Measurements from ENCODE around the gene MTCL1.

MTCL1 gene

DNA sequence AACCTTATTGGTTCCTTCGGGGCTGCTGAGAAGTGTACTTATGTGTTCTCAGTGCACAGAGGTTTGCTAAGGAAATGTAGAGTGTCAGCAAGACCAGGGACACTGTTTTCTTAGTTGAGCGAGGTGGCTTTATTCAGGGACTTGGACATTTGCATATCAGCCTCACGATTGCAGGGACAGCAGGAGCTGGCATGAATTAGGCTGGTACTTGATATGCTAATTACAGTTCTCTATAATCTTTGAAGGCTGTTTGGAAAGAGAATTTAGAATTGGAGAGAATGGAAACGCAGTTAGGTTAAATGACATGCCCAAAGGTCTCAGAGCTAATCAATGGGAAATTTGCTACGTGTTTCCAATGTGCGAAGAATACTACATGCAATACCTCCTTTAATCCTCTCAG lies 18.7 kb upstream of the MTCL1 start:
- in situ Hi-C loops (cut with MboI; ENCODE audit: low sequenced_read_pairs), result no loop called here

DNA sequence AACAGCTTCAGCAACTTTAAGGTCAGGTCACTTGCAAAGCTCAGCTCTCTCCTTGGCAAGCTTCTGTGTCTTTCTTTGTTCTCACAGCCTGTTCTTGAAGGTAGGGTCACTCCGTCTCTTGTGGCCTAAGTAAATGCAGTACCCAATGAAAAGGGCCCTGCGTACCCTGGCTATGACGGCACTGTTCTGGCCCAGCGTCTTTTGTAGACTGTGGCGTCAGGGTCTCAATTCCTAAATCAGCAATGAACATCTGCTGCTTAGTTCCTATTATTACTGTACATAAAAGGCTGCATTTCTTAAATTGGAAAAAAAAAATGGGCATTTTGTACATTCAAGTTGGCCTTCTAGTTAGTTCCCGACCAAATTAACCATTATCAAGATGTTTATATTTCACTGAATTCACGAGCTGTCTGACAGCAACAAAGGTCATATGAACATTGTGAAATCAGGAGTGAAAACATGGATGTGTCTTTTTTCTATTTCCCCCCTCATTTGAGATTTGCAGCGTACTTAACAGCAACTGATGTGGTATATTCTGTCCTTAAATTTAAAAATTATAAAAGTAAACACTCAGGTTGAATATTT lies 17.0 kb upstream of the MTCL1 start:
- in situ Hi-C loops (cut with MboI; ENCODE audit: low sequenced_read_pairs), result no loop called here

DNA sequence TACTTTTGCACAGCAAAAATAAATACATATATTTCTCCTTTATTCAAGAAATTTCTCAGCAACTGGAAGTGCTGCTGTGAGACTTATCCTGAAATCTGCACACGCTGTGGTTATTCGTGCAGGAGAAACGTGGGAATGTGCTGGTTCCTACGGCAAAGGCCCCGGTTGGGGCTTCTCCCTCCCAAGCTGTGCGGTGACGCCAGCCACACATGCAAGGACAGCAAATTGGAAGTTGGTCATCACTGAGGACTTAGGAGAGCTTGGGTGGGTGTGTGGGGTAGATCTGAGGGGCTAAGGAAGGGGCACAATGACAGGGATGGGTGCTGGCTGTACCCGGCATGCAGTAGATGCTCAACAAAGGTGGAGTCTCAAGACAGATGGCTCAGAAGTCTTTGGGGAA lies 16.5 kb upstream of the MTCL1 start:
- in situ Hi-C loops (cut with MboI; ENCODE audit: low sequenced_read_pairs), result no loop called here

DNA sequence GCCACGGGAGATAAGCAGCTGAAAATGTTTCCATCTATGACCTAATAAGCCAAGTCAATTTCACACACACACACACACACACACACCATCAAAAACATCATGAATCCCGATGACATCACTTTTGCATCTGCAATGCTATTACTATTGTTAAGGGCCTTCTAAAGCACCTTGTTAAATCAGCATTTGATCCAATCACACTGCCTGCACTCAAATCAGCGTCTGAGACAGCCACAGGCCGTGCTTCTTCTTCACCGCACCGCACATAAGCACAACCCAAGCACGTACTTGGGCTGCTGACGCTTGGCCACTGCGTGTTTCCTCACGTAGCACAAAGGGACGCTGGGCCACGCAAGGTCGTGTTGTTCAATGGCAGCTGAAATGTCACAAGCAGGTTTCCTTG lies 15.8 kb upstream of the MTCL1 start:
- in situ Hi-C loops (cut with MboI; ENCODE audit: low sequenced_read_pairs), result no loop called here

DNA sequence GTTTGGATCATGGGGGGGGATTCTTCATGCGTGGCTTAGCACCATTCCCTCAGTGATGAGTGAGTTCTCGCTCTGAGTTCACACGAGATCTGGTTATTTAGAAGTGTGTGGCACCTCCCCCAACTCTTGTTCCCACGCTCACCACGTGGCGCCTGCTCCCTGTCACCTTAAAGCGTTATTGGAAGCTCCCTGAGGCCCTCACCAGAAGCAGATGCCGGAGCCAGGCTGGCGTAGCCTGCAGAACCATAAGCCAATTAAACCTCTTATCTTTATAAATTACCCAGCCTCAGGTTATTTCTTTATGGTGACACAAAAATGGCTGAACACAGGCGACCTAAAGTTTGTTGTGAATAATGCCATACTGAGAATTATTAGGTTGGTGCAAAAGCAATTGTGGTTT lies 10.5 kb upstream of the MTCL1 start:
- in situ Hi-C loops (cut with MboI; ENCODE audit: low sequenced_read_pairs), result no loop called here

DNA sequence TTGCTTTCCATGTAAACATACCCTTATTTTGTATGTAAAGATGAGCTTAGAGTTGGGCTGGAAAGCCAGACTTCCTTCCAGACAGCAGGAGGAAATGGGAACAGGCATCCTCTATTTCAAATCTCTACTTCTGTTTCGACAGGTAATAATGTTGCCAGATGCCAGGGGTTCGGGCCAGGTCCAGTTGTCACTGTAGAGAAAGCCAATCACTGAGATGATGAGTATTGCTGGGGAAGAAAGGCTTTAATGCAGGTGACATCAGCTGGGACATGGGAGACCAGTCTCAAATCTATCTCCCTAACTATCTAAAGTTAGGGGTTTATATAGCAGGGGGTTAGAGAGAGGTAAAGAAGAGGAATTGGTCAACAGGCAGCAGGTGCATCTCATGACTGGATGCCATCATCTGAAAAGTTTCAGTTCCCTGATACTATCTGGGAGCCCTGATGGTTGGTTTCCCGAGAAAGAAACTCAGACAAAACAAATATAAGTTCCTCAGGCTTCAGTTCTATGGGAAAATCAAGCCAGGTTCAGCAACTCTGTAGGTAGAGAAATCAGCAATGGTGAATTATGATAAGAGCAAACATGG lies 9.3 kb upstream of the MTCL1 start:
- in situ Hi-C loops (cut with MboI; ENCODE audit: low sequenced_read_pairs), result no loop called here

DNA sequence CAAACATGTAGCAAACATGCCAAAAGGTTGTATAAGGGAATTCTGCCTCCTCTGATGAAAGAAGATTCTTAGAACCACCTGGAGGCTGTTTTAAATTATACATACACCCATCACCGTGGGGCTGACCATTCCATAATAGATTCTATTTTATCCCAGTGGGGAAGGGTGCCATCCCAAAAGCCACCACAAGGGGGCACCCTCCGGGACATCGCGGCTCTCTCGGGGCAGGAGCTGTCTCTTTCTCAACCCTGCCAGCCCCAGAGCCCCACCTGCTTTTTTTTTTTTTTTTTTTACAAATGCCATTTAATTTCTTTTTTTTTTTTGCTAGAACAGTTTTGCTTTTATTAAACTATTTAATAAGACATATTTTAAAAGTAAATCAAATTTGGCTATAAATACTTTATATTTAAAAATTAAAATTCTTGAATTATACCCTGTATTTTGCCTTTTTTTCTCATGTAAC lies 8.6 kb upstream of the MTCL1 start:
- in situ Hi-C loops (cut with MboI; ENCODE audit: low sequenced_read_pairs), result no loop called here

DNA sequence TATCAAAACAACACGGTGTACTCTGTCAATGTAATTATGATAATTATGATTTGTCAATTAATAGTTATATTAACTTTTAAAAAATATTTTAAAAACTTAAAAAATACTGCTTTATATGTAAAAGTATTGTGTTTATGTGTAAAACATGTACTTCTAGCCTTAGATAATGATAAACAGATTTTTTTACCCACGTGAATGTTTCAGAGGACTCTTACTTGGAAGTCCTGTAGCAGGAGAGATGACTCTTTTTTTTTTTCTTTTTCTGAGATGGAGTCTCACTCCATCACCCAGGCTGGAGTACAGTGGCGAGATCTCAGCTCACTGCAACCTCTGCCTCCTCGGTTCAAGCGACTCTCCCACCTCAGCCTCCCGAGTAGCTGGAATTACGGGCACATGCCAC lies 6.2 kb upstream of the MTCL1 start:
- in situ Hi-C loops (cut with MboI; ENCODE audit: low sequenced_read_pairs), result no loop called here

DNA sequence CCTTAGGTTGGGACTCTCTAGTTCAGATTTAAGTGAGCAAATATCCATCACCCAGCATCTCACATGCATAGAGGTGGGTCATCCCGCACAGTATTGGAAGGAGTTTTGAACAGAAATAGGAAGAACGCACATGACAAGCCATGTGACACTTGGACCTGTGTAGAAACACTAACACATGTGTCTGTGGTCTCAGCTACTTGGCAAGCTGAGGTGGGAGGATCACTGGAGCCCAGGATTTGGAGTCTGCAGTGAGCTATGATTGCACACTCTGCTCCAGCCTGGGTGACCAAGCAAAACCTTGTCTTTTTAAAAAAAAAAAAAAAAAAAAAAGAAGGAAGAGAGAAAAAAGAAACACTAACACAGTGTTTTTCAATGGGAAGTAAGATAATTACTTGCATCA lies 5.4 kb upstream of the MTCL1 start:
- in situ Hi-C loops (cut with MboI; ENCODE audit: low sequenced_read_pairs), result no loop called here

DNA sequence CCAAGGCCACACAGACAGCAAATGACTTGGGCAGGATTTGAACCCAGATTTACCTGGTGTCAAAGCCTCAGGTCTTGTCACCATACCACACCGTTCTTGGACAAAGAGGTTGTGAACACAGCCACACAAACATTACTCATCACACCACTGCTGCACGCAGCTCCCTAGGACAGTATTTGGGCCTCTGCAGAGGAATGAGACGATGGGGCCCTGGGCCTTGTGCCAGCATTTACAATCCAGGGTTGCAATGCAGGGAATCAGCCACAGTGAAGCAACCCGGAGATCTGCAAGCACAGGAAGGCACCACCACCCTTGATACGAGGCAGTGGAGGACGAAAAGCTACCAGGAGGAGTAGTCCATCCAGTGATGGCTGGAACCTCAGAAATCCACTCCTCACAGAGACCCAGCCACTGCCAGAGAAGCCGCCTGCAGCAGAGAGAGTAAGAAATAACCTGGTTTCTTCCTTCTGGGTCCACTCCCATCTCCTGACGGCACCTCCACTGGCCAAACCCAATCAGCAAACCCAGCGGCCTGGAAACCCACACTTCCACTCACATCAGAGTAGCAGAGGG lies 3.7 kb upstream of the MTCL1 start:
- in situ Hi-C loops (cut with MboI; ENCODE audit: low sequenced_read_pairs), result no loop called here

DNA sequence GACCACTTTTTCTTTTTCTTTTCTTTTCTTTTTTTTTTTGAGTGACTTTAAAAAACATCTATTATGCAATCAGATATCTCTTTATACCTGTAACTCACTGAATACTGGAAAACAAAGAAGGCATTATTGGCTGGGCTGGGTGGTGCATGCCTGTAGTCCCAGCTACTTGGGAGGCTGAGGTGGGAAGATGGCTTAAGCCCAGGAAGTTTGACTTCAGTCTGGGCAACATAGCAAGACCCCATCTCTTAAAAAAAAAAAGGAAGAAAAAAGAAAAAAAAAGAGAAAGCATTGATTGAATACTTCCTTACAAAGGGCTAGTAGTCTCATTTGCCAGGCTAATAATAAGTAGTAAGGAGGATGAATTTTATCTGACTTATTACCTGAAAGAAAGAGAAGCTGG lies 2.7 kb upstream of the MTCL1 start:
- in situ Hi-C loops (cut with MboI; ENCODE audit: low sequenced_read_pairs), result no loop called here

DNA sequence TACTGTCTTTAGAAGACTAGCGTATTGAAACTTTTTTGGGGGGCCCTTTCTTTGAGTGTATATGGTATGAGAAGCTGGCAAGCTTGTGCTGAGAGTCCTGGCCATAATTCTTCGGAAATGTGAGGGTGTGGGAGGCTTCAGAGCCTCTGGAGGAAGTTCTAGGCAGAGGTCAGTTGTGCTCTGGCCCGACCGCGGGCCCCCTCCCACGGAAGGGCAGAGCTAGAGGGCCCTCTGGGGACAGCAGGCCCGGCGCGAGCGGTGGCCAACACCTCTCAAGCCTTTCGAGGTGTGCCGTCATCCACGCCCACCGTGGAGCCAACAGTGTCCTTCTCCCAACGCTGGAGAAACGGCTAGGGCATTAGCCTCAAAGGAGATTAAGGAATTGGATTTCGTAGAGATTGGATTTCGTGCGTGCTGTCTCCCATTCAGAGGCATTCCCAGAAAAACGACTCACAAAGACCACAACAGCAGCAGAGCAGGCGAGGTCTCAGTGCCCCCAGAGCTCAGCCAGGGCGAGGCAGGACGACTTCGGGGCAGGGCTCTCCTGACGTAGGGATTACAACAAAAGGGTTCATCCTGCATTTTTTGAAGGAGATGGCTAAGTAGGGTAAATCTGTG lies 2.2 kb upstream of the MTCL1 start:
- in situ Hi-C loops (cut with MboI; ENCODE audit: low sequenced_read_pairs), result no loop called here

DNA sequence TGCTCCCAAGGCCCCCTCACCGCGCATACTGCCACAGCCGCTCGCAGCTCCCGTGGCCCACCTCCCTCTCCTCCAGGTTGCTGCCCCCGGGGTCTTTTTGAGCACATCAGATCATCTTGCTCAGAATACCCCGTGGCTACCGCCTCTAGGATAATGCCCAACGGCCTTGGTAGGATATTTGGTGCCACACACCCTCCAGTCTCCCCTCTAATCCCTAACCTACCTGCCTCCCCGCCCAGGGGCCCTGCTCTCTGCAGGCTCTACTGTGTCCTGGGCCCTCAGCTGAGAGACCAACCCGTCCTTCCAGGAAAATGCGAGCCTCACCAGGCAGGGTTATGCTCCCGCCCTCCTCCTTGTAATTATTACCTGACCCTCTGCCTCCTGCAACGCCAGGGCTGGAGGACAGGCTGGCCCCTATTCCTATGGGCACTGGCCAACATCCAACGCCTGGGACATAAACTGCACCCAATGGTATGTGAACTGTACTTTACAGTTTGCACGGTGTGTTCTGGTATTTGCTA lies 1.5 kb upstream of the MTCL1 start:
- in situ Hi-C loops (cut with MboI; ENCODE audit: low sequenced_read_pairs), result no loop called here

DNA sequence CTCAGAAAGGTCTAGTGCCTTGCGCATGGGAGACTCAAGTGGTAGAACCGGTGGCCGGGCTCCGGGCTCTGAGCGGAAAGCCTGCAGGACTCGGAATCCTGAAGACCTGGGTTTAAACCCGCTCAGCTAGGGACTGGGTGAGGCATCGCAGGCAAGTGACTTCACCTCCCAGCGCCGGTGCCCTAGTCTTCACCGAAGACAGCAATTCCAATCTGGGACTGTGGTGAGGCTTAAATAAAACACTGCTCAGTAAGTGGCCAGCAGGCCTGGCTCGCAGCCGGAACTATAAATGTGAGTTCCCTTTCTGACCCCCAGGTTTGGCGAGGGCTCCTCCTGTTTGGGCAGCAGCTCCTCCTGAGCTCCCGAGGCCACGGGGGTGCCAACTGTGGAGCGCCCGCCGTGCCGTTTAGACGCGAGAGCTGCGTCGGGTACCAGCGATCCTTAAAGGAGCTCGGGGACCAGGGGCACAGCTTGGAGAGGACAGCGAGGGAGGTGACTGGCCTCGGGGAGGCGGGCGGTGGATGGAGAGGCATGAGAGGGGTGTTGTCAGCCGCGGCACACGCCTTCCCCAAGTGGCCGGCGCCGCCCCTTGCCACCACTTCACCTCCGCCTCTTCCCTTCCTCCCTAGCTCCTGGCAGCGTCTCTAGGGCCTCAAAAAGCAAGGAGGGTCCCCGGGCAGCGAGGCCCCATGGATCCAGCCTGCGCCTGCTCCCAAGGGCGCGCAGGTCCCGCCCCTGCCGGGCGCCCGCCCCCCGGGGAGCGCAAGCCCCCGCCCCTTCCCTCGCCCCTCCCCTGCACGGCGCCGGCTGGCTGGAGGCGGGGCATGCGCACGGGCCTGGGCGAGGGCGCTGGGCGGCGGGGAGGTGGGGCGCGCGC lies 757 bp upstream of the MTCL1 start:
- in situ Hi-C loops (cut with MboI; ENCODE audit: low sequenced_read_pairs), result no loop called here

DNA sequence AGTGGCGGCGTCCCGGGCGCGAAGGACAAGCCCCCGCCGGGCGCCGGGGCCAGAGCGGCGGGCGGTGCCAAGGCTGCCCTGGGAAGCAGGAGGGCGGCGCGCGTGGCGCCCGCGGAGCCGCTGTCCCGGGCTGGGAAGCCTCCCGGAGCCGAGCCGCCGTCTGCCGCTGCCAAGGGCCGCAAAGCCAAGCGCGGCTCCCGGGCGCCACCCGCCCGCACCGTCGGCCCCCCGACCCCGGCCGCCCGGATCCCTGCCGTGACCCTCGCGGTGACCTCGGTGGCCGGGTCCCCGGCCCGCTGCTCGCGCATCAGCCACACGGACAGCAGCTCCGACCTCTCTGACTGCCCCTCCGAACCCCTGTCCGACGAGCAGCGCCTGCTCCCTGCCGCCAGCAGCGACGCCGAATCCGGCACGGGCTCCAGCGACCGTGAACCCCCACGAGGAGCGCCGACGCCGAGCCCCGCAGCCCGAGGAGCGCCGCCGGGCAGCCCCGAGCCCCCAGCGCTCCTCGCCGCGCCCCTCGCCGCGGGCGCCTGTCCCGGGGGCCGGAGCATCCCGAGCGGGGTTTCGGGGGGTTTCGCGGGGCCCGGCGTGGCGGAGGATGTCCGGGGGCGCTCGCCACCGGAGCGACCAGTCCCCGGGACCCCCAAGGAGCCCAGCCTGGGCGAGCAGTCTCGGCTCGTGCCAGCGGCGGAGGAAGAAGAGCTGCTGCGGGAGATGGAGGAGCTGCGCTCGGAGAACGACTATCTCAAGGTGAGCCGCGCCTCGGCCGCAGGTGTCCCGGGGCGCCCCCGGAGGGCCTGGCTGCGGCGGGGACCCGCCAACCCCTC lies 820 bp downstream of the MTCL1 start:
- in situ Hi-C loops (cut with MboI; ENCODE audit: low sequenced_read_pairs), result no loop called here

DNA sequence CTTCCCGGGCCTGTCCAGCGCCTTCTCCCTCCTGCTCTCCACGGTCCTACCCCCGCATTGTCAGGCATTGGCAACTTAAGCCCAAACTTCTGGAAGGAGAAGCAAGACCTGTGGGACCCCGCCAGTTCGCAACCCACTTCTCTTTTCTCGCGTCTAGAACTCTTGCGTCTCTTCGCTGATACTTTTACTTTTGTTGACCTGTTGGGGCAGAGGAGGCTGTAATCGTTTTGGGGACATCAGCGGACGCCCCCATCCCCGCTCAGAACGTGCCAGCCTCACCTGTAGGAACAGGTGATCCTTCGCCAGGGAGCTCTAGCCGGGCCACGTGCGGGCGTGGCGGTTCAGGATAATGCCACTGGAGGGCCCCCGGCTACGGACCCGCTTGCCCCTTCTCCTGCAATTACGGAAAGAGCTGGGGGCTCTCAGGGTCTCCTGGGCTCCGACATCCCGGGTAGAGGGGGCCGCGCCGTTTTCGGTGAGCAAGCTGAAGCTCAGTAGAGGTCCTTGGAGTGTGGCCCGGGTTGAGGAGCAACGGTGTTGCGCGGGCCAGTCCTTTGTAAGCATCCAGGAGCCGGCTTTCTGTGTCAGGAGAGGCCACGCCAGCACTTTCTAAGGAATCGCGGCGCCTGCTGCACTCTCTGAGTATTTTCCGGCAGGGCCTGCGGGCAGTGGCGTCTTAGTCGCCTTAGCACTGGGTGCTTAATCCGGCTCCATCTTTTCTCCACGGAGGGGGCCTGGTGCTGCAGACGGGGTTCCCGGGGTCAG lies 1.6 kb downstream of the MTCL1 start:
- in situ Hi-C loops (cut with MboI; ENCODE audit: low sequenced_read_pairs), result no loop called here

DNA sequence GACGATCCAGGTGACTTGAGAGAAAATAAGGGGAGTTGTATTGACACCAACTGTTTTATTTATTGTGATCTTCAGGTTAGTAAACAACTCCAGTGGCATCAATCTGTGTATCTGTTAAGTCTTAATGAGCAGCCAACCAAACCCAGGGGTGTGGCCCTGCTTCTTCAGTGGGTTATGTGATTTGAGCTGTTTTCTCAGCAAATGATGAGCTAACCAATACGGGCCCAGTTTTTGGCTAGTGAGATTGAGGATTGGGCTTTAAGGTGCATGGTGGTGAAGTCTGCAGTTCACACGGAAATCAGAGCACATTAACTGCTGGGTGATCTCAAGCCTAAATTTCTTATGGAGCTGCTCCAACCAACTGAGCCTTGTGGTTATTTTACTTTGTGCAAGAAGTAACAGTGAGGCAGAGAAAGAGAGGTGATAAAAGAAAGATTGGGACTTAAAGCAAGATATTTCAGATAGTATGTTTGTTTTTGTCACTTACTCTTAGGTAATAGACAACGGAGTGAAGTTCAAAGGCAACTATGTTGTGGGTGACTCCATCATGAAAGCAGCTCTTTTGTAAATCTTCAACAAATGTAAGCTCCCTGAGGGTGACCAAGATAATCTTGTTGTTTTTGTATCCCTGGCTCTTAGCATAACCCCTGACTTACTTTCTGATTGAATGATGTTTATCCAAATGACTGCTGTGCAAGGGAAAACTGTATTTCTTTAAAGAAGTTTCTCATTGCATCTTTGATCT lies 2.4 kb downstream of the MTCL1 start:
- in situ Hi-C loops (cut with MboI; ENCODE audit: low sequenced_read_pairs), result no loop called here

DNA sequence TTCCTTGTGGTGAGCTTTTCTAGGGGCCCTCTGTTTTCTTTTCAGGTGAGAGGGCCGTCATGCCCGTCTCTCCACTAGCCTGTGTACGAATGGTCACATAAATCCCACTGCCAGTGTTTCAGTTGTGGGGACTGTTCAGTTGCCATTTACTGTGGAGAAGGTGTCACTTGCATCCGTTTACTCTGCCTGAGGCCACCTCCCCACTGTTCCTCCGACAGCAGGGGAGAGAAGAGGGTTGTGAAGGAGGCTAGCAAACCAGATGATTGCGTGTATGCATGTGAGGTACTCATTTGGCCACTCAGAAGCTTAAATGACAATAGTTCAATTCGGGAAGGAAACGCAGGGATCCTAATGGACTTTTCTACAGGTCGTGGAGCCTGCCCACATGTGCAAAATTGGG lies 3.3 kb downstream of the MTCL1 start:
- in situ Hi-C loops (cut with MboI; ENCODE audit: low sequenced_read_pairs), result no loop called here
